Measurements from ENCODE around the gene PREX1.

- TF ChIP-seq POLR2AphosphoS5 (IDR thresholded peaks at IDR 0.05; ENCODE audit: low read depth) (no peak), CTCF (IDR thresholded peaks at IDR 0.05; ENCODE audit: insufficient read depth, low read length) (no peak)
These were observed 32.1 kb downstream of the PREX1 start for GRCh38 chr20:48795732-48796131.

Measured in HL-60 (cell line).